Measurements from ENCODE around the gene KLHL29. TPM values are rescaled to one million over a fixed set of nuclear protein-coding genes. Genes with fewer than 3 reads are reported as not detected.
A peak's percentile ranks its signal among the peaks of the same experiment; 100 is the strongest.

The KLHL29 gene
- total and polyA plus RNA-seq, 5 donors from 2014 or later, result 0.09 to 1.3 (median 0.24) TPM

GRCh38 chr2:23508066-23508390 lies 123.0 kb downstream of the KLHL29 start:
- H3K27ac Mint-ChIP-seq, result no peak overlapping the region
- H3K9me3 ChIP-seq (ENCODE audit: control insufficient read depth in 2 of 2, low read length in 2 of 2), result no peaks in the 10 kb centered on the region
- H3K27ac ChIP-seq (ENCODE audit: insufficient read depth, low read length, poor library complexity, severe bottlenecking), result no peak overlapping the region
- no peaks in the 10 kb centered on the region for H3K27me3 ChIP-seq (ENCODE audit: control insufficient read depth, insufficient read depth, low read length)
- H3K36me3 Mint-ChIP-seq, result no peaks in the 10 kb centered on the region
- H3K4me3 Mint-ChIP-seq, result no peak overlapping the region
- no peaks in the 10 kb centered on the region for H3K27me3 Mint-ChIP-seq
- H3K4me3 ChIP-seq (ENCODE audit: low read depth, low read length), result no peak overlapping the region
- H3K36me3 ChIP-seq (ENCODE audit: control insufficient read depth, insufficient read depth, low read length), result no peaks in the 10 kb centered on the region
- no peaks in the 10 kb centered on the region for H3K4me1 ChIP-seq (ENCODE audit: control insufficient read depth, insufficient read depth, low read length, poor library complexity, severe bottlenecking)
- DNase-seq (no peak), ATAC-seq (ENCODE audit: low read depth in 2 of 2) (no peak)
- no peaks in the 10 kb centered on the region for H3K9me3 Mint-ChIP-seq
- no peaks in the 10 kb centered on the region for H3K4me1 Mint-ChIP-seq

GRCh38 chr2:23509103-23509502 lies 124.1 kb downstream of the KLHL29 start:
- Histone ChIP-seq H3K27me3 (ENCODE audit: control insufficient read depth, insufficient read depth, low read length) (no peaks in the 10 kb centered on the region), H3K4me3 (ENCODE audit: low read depth, low read length) (no peak overlapping the region), H3K9me3 (ENCODE audit: control insufficient read depth in 2 of 2, low read length in 2 of 2) (no peaks in the 10 kb centered on the region), H3K36me3 (ENCODE audit: control insufficient read depth, insufficient read depth, low read length) (no peaks in the 10 kb centered on the region), H3K4me1 (ENCODE audit: control insufficient read depth, insufficient read depth, low read length, poor library complexity, severe bottlenecking) (no peaks in the 10 kb centered on the region), H3K27ac (ENCODE audit: insufficient read depth, low read length, poor library complexity, severe bottlenecking) (no peak overlapping the region)
- ATAC-seq (ENCODE audit: low read depth in 2 of 2) (no peak), DNase-seq (no peak)
- Mint-ChIP-seq H3K4me1 (no peaks in the 10 kb centered on the region), H3K4me3 (no peak overlapping the region), H3K36me3 (no peaks in the 10 kb centered on the region), H3K27me3 (peaks cover 6% of the 10 kb centered on the region), H3K9me3 (no peaks in the 10 kb centered on the region), H3K27ac (peak overlapping the region in 1 of 3 donors; percentile 25)

GRCh38 chr2:23509596-23510292 lies 124.8 kb downstream of the KLHL29 start:
- H3K9me3 Mint-ChIP-seq, result no peaks in the 10 kb centered on the region
- H3K27me3 Mint-ChIP-seq, result peaks cover 6% of the 10 kb centered on the region
- Histone ChIP-seq H3K4me3 (ENCODE audit: low read depth, low read length) (no peak overlapping the region), H3K4me1 (ENCODE audit: control insufficient read depth, insufficient read depth, low read length, poor library complexity, severe bottlenecking) (no peaks in the 10 kb centered on the region), H3K27ac (ENCODE audit: insufficient read depth, low read length, poor library complexity, severe bottlenecking) (no peak overlapping the region), H3K36me3 (ENCODE audit: control insufficient read depth, insufficient read depth, low read length) (no peaks in the 10 kb centered on the region), H3K27me3 (ENCODE audit: control insufficient read depth, insufficient read depth, low read length) (no peaks in the 10 kb centered on the region), H3K9me3 (ENCODE audit: control insufficient read depth in 2 of 2, low read length in 2 of 2) (no peaks in the 10 kb centered on the region)
- H3K27ac Mint-ChIP-seq, result peak overlapping the region in 1 of 3 donors; percentile 69
- no peak overlapping the region for H3K4me3 Mint-ChIP-seq
- no peaks in the 10 kb centered on the region for H3K36me3 Mint-ChIP-seq
- no peaks in the 10 kb centered on the region for H3K4me1 Mint-ChIP-seq
- no peak for ATAC-seq (ENCODE audit: low read depth in 2 of 2)
- no peak for DNase-seq

GRCh38 chr2:23510471-23510870 lies 125.5 kb downstream of the KLHL29 start:
- Histone ChIP-seq H3K4me3 (ENCODE audit: low read depth, low read length) (no peak overlapping the region), H3K27ac (ENCODE audit: insufficient read depth, low read length, poor library complexity, severe bottlenecking) (no peak overlapping the region), H3K4me1 (ENCODE audit: control insufficient read depth, insufficient read depth, low read length, poor library complexity, severe bottlenecking) (no peaks in the 10 kb centered on the region), H3K36me3 (ENCODE audit: control insufficient read depth, insufficient read depth, low read length) (no peaks in the 10 kb centered on the region), H3K27me3 (ENCODE audit: control insufficient read depth, insufficient read depth, low read length) (no peaks in the 10 kb centered on the region), H3K9me3 (ENCODE audit: control insufficient read depth in 2 of 2, low read length in 2 of 2) (no peaks in the 10 kb centered on the region)
- no peak for DNase-seq
- Mint-ChIP-seq H3K27me3 (peaks cover 10% of the 10 kb centered on the region), H3K27ac (no peak overlapping the region), H3K4me1 (no peaks in the 10 kb centered on the region), H3K36me3 (no peaks in the 10 kb centered on the region), H3K4me3 (no peak overlapping the region), H3K9me3 (no peaks in the 10 kb centered on the region)
- no peak for ATAC-seq (ENCODE audit: low read depth in 2 of 2)

- H3K4me1 Mint-ChIP-seq, result no peaks in the 10 kb centered on the region
- H3K36me3 Mint-ChIP-seq, result no peaks in the 10 kb centered on the region
- H3K9me3 Mint-ChIP-seq, result no peaks in the 10 kb centered on the region
- Histone ChIP-seq H3K36me3 (ENCODE audit: control insufficient read depth, insufficient read depth, low read length) (no peaks in the 10 kb centered on the region), H3K4me1 (ENCODE audit: control insufficient read depth, insufficient read depth, low read length, poor library complexity, severe bottlenecking) (no peaks in the 10 kb centered on the region), H3K27ac (ENCODE audit: insufficient read depth, low read length, poor library complexity, severe bottlenecking) (no peak overlapping the region), H3K9me3 (ENCODE audit: control insufficient read depth in 2 of 2, low read length in 2 of 2) (no peaks in the 10 kb centered on the region), H3K27me3 (ENCODE audit: control insufficient read depth, insufficient read depth, low read length) (no peaks in the 10 kb centered on the region), H3K4me3 (ENCODE audit: low read depth, low read length) (no peak overlapping the region)
- DNase-seq (no peak), ATAC-seq (ENCODE audit: low read depth in 2 of 2) (no peak)
- no peak overlapping the region for H3K27ac Mint-ChIP-seq
- H3K4me3 Mint-ChIP-seq, result no peak overlapping the region
- H3K27me3 Mint-ChIP-seq, result peaks cover 10% of the 10 kb centered on the region
Observed at GRCh38 chr2:23512778-23513177, 127.8 kb downstream of the KLHL29 start.

- H3K27me3 Mint-ChIP-seq, result peaks cover 10% of the 10 kb centered on the region
- Histone ChIP-seq H3K27ac (ENCODE audit: insufficient read depth, low read length, poor library complexity, severe bottlenecking) (no peak overlapping the region), H3K9me3 (ENCODE audit: control insufficient read depth in 2 of 2, low read length in 2 of 2) (no peaks in the 10 kb centered on the region), H3K4me1 (ENCODE audit: control insufficient read depth, insufficient read depth, low read length, poor library complexity, severe bottlenecking) (no peaks in the 10 kb centered on the region), H3K36me3 (ENCODE audit: control insufficient read depth, insufficient read depth, low read length) (no peaks in the 10 kb centered on the region), H3K4me3 (ENCODE audit: low read depth, low read length) (no peak overlapping the region), H3K27me3 (ENCODE audit: control insufficient read depth, insufficient read depth, low read length) (no peaks in the 10 kb centered on the region)
- no peaks in the 10 kb centered on the region for H3K36me3 Mint-ChIP-seq
- DNase-seq (no peak), ATAC-seq (ENCODE audit: low read depth in 2 of 2) (no peak)
- no peak overlapping the region for H3K27ac Mint-ChIP-seq
- H3K4me1 Mint-ChIP-seq, result no peaks in the 10 kb centered on the region
- no peak overlapping the region for H3K4me3 Mint-ChIP-seq
- H3K9me3 Mint-ChIP-seq, result no peaks in the 10 kb centered on the region
Observed at GRCh38 chr2:23513245-23513871, 128.4 kb downstream of the KLHL29 start.

- Mint-ChIP-seq H3K9me3 (no peaks in the 10 kb centered on the region), H3K4me3 (no peak overlapping the region), H3K27ac (no peak overlapping the region), H3K27me3 (peaks cover 10% of the 10 kb centered on the region), H3K4me1 (no peaks in the 10 kb centered on the region), H3K36me3 (no peaks in the 10 kb centered on the region)
- H3K4me1 ChIP-seq (ENCODE audit: control insufficient read depth, insufficient read depth, low read length, poor library complexity, severe bottlenecking), result no peaks in the 10 kb centered on the region
- H3K27me3 ChIP-seq (ENCODE audit: control insufficient read depth, insufficient read depth, low read length), result no peaks in the 10 kb centered on the region
- no peak overlapping the region for H3K4me3 ChIP-seq (ENCODE audit: low read depth, low read length)
- no peak overlapping the region for H3K27ac ChIP-seq (ENCODE audit: insufficient read depth, low read length, poor library complexity, severe bottlenecking)
- H3K9me3 ChIP-seq (ENCODE audit: control insufficient read depth in 2 of 2, low read length in 2 of 2), result no peaks in the 10 kb centered on the region
- no peak for DNase-seq
- H3K36me3 ChIP-seq (ENCODE audit: control insufficient read depth, insufficient read depth, low read length), result no peaks in the 10 kb centered on the region
- ATAC-seq (ENCODE audit: low read depth in 2 of 2), result no peak
Observed at GRCh38 chr2:23513872-23514793, 129.2 kb downstream of the KLHL29 start.
